HG03342 (cell line): ENCODE measurements around the gene SNX9.
A peak's percentile ranks its signal among the peaks of the same experiment; 100 is the strongest.
"Not testable (repeated sequence)": the region's sequence is repeated elsewhere in the genome, so short reads cannot be mapped to it uniquely, and the experiment has no call there.

Experiments used
- ATAC-seq: cut with Tn5 transposase; IDR thresholded peaks from one replicate; pipeline ENCODE4 v1.9.1; 2021; ENCODE audit warnings: mild to moderate bottlenecking, moderate library complexity; ENCODE audit not compliant: unreplicated experiment

Gene SNX9

GRCh38 chr6:157909282-157909664 lies 86.2 kb downstream of the SNX9 start:
- ATAC-seq, result peak; percentile 62

GRCh38 chr6:157911278-157911677 lies 88.2 kb downstream of the SNX9 start:
- ATAC-seq, result no peak

- no peak for ATAC-seq
Measured at GRCh38 chr6:157911786-157912185, 88.7 kb downstream of the SNX9 start.

- ATAC-seq, result no peak
Measured at GRCh38 chr6:157912326-157912725, 89.3 kb downstream of the SNX9 start.

- ATAC-seq, result no peak
Measured at GRCh38 chr6:157921685-157922367, 98.8 kb downstream of the SNX9 start.

GRCh38 chr6:157925771-157926170 lies 102.7 kb downstream of the SNX9 start:
- ATAC-seq, result no peak

- ATAC-seq, result no peak
Measured at GRCh38 chr6:157927011-157927410, 104.0 kb downstream of the SNX9 start.

- ATAC-seq, result no peak
Measured at GRCh38 chr6:157928428-157928827, 105.4 kb downstream of the SNX9 start.

GRCh38 chr6:157929076-157929475 lies 106.0 kb downstream of the SNX9 start:
- ATAC-seq, result no peak

- ATAC-seq, result no peak
Measured at GRCh38 chr6:157929765-157930319, 106.8 kb downstream of the SNX9 start.

- ATAC-seq, result no peak
Measured at GRCh38 chr6:157935786-157936185, 112.7 kb downstream of the SNX9 start.

GRCh38 chr6:157937318-157937717 lies 114.3 kb downstream of the SNX9 start:
- no peak for ATAC-seq

- ATAC-seq, result no peak
Measured at GRCh38 chr6:157937916-157938315, 114.9 kb downstream of the SNX9 start.

- ATAC-seq, result not testable (repeated sequence)
Measured at GRCh38 chr6:157940375-157941036, 117.5 kb downstream of the SNX9 start.

- ATAC-seq, result no peak
Measured at GRCh38 chr6:157941101-157941863, 118.2 kb downstream of the SNX9 start.

GRCh38 chr6:157942351-157942750 lies 119.3 kb downstream of the SNX9 start:
- no peak for ATAC-seq

- no peak for ATAC-seq
Measured at GRCh38 chr6:157943249-157943963, 120.4 kb downstream of the SNX9 start.

- ATAC-seq, result no peak
Measured at GRCh38 chr6:157943964-157944283, 120.9 kb downstream of the SNX9 start.

GRCh38 chr6:157944983-157945931 lies 122.2 kb downstream of the SNX9 start:
- ATAC-seq, result no peak

GRCh38 chr6:157946053-157946617 lies 123.1 kb downstream of the SNX9 start:
- no peak for ATAC-seq
